Right lobe of liver (tissue), 4 donors: ENCODE data around the gene STPG2.

Experiments used
- CTCF ChIP-seq, 4 donors: fragments of 200-600 bp in 3 of 4; fragments of 450-650 bp in 1 of 4; IDR thresholded peaks; one replicate each; pipeline versions ENCODE4 v1.5.1 to v1.8.0; 2016 to 2022; ENCODE audit warnings: antibody characterized with exemption in 4 of 4, mild to moderate bottlenecking in 2 of 4
- POLR2A ChIP-seq: fragments of 450-650 bp; IDR thresholded peaks from one replicate; pipeline ENCODE4 v1.6.1; 2017; ENCODE audit warnings: antibody characterized with exemption, mild to moderate bottlenecking
- donor health status: DM: no; HTN: no; CAD: no.
- donor health status: DM: no; HTN: no; CAD: no.
- donor health status: DM: no; HTN: yes; CAD: no.

GRCh38 chr4:98000940-98001339 lies 142.3 kb downstream of the STPG2 start:
- TF ChIP-seq CTCF (IDR thresholded peaks at IDR 0.05) = no peak
- no peak for TF ChIP-seq POLR2A
